Omental fat pad (tissue), 4 donors: ENCODE measurements around the gene PPP1R14B. TPM values are rescaled to one million over a fixed set of nuclear protein-coding genes. Genes with fewer than 3 reads are reported as not detected.

ENCODE experiments used
- ATAC-seq: fragments of 150-250 bp; one replicate; pipeline ENCODE4 v1.9.1; 2016; ENCODE audit warnings: mild to moderate bottlenecking, moderate library complexity; ENCODE audit not compliant: low FRiP score
- DNase-seq: peaks from one replicate; pipeline ENCODE4 v3.0.0-alpha.2; 2019; ENCODE audit warnings: low spot score
- CTCF ChIP-seq, 3 donors: fragments of 450-650 bp; IDR thresholded peaks; one replicate each; pipeline ENCODE4 v1.5.1; 2016 to 2017; ENCODE audit warnings: antibody characterized with exemption in 3 of 3, mild to moderate bottlenecking in 3 of 3, moderate library complexity in 2 of 3
- total RNA-seq, 4 donors: library from RNA; depleted of rRNA; stranded (reverse); fragments of >200 nt; gene quantifications; one replicate each; pipeline ENCODE4 v1.1.0, GENCODE V29; 2016

PPP1R14B gene
- total RNA-seq, 4 donors from 2014 or later: 95.0 to 140 (median 97.9) TPM

- TF ChIP-seq CTCF (IDR thresholded peaks at IDR 0.05): no peak
- no peak for ATAC-seq
- DNase-seq: no peak
Measured at GRCh38 chr11:64232182-64232966, 14.4 kb downstream of the PPP1R14B start.

- DNase-seq: no peak
- no peak for ATAC-seq
- TF ChIP-seq CTCF (IDR thresholded peaks at IDR 0.05): no peak
Measured at GRCh38 chr11:64231546-64231945, 15.2 kb downstream of the PPP1R14B start.

- no peak for TF ChIP-seq CTCF (IDR thresholded peaks at IDR 0.05)
- DNase-seq (no peak), ATAC-seq (no peak)
Measured at GRCh38 chr11:64230985-64231365, 15.8 kb downstream of the PPP1R14B start.

GRCh38 chr11:64230171-64230984 lies 16.4 kb downstream of the PPP1R14B start, which contains the start of gene DNAJC4:
TSS of gene DNAJC4 (plus strand) at chr11:64230548. CDS start at chr11:64230855, 307 bp downstream.
- DNase-seq (peak; percentile 85), ATAC-seq (peak; percentile 68)
- TF ChIP-seq CTCF (IDR thresholded peaks at IDR 0.05): no peak

- DNase-seq: no peak
- no peak for ATAC-seq
- no peak for TF ChIP-seq CTCF (IDR thresholded peaks at IDR 0.05)
Measured at GRCh38 chr11:64229744-64230170, 17.0 kb downstream of the PPP1R14B start.

GRCh38 chr11:64229090-64229743 lies 17.5 kb downstream of the PPP1R14B start:
- ATAC-seq: no peak
- no peak for DNase-seq
- no peak for TF ChIP-seq CTCF (IDR thresholded peaks at IDR 0.05)
